Activated CD8-positive, alpha-beta memory T cell treated with anti-CD3 and anti-CD28 coated beads for 36 hours (primary cell): Measurements from ENCODE around the gene PSTK. TPM values are rescaled to one million over a fixed set of nuclear protein-coding genes. Genes with fewer than 3 reads are reported as not detected.

Experiments
- total RNA-seq, 2 experiments: library from RNA; stranded (reverse); gene quantifications; one replicate each; pipeline ENCODE4 v1.2.3, GENCODE V29; 2021

PSTK gene
- total RNA-seq, 2 experiments from 2014 or later: 4.9 to 6.3 TPM

Other genes starting within 250 kb of the PSTK start
- gene CUZD1, start 134.5 kb upstream of the PSTK start, total RNA-seq: 1 to 10 TPM; 2.2 to 2.9 TPM
- gene FAM24B, start 100.8 kb upstream of the PSTK start, total RNA-seq: 1 to 10 TPM; 9.6 to 9.8 TPM
- gene FAM24A, start 69.8 kb upstream of the PSTK start, total RNA-seq: not detected
- gene C10orf88, start 26.2 kb upstream of the PSTK start, total RNA-seq: 10 to 100 TPM; 10.1 to 10.9 TPM
- gene IKZF5, start 28.4 kb downstream of the PSTK start, total RNA-seq: 10 to 100 TPM; 19.6 to 23.1 TPM
- gene ACADSB, start 28.6 kb downstream of the PSTK start, total RNA-seq: 10 to 100 TPM; 26.6 to 27.0 TPM
- gene HMX3, start 155.6 kb downstream of the PSTK start, total RNA-seq: under 1 TPM; 0.25 to 0.42 TPM
- gene HMX2, start 167.7 kb downstream of the PSTK start, total RNA-seq: not detected
- 100 to 1,000 TPM; 270 to 277 TPM for gene BUB3, start 174.0 kb downstream of the PSTK start, total RNA-seq